ENCODE measurements around the gene ZFAND2A.

ZFAND2A gene

GRCh38 chr7:1114505-1114904 is 45.5 kb downstream of the ZFAND2A start:
- no peak overlapping the region for H3K4me3 ChIP-seq (replicated peaks; ENCODE audit: low read depth, low read length)
- DNase-seq (ENCODE audit: extremely low read depth, low read depth): no peak
- TF ChIP-seq CTCF (IDR thresholded peaks at IDR 0.05; ENCODE audit: low read depth, low read length, missing control alignments): no peak

- H3K4me3 ChIP-seq (replicated peaks; ENCODE audit: low read depth, low read length): no peak overlapping the region
- TF ChIP-seq CTCF (IDR thresholded peaks at IDR 0.05; ENCODE audit: low read depth, low read length, missing control alignments): no peak
- DNase-seq (ENCODE audit: extremely low read depth, low read depth): no peak
Measured at GRCh38 chr7:1114088-1114487, 45.9 kb downstream of the ZFAND2A start.

- no peak overlapping the region for H3K4me3 ChIP-seq (replicated peaks; ENCODE audit: low read depth, low read length)
- DNase-seq (ENCODE audit: extremely low read depth, low read depth): no peak
- no peak for TF ChIP-seq CTCF (IDR thresholded peaks at IDR 0.05; ENCODE audit: low read depth, low read length, missing control alignments)
Measured at GRCh38 chr7:1113548-1113885, 46.5 kb downstream of the ZFAND2A start.

GRCh38 chr7:1112625-1113547 is 47.1 kb downstream of the ZFAND2A start:
- H3K4me3 ChIP-seq (replicated peaks; ENCODE audit: low read depth, low read length): no peak overlapping the region
- DNase-seq (ENCODE audit: extremely low read depth, low read depth): no peak
- no peak for TF ChIP-seq CTCF (IDR thresholded peaks at IDR 0.05; ENCODE audit: low read depth, low read length, missing control alignments)

- no peak overlapping the region for H3K4me3 ChIP-seq (replicated peaks; ENCODE audit: low read depth, low read length)
- TF ChIP-seq CTCF (IDR thresholded peaks at IDR 0.05; ENCODE audit: low read depth, low read length, missing control alignments): no peak
- no peak for DNase-seq (ENCODE audit: extremely low read depth, low read depth)
Measured at GRCh38 chr7:1112109-1112508, 47.9 kb downstream of the ZFAND2A start.

- TF ChIP-seq CTCF (IDR thresholded peaks at IDR 0.05; ENCODE audit: low read depth, low read length, missing control alignments): no peak
- no peak for DNase-seq (ENCODE audit: extremely low read depth, low read depth)
- H3K4me3 ChIP-seq (replicated peaks; ENCODE audit: low read depth, low read length): no peak overlapping the region
Measured at GRCh38 chr7:1111156-1111555, 48.8 kb downstream of the ZFAND2A start.
